ENCODE results near the gene CLASP1.

DNA sequence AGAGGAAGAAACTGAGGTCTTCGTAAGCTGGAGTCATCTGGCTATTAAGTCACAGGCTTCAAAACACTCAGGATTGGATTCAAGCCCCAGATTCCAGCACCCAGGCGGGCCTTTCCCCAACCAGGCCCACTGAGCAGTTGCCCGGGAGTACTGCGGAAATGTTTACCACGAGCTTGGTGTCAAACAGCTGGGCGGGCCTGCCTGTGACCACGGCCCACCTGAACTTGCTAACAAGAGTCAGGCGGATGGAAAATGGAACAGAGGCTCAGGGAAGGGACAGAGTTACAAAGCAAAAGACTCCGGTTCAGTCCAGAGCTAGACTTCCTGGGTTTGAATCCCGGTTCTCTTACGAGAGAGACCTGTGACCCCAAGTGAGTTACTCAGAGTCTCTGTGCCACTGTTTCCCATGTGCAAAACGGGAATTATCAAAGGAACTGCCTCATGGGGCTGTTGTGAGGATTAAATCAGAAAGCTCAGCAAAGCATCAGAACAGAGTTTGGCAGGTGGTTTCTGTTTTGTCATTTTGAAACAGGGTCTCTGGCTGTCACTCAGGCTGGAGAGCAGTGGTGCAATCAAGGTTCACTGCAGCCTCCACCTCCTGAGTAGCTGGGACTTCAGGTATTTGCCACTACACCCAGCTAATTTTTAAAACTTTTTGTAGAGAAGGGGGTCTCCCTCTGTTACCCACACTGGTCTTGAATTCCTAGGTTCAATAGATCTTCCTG lies 315.3 kb downstream of the CLASP1 start:
- TF ChIP-seq, protein P1, sequence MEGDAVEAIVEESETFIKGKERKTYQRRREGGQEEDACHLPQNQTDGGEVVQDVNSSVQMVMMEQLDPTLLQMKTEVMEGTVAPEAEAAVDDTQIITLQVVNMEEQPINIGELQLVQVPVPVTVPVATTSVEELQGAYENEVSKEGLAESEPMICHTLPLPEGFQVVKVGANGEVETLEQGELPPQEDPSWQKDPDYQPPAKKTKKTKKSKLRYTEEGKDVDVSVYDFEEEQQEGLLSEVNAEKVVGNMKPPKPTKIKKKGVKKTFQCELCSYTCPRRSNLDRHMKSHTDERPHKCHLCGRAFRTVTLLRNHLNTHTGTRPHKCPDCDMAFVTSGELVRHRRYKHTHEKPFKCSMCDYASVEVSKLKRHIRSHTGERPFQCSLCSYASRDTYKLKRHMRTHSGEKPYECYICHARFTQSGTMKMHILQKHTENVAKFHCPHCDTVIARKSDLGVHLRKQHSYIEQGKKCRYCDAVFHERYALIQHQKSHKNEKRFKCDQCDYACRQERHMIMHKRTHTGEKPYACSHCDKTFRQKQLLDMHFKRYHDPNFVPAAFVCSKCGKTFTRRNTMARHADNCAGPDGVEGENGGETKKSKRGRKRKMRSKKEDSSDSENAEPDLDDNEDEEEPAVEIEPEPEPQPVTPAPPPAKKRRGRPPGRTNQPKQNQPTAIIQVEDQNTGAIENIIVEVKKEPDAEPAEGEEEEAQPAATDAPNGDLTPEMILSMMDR (IDR thresholded peaks at IDR 0.05), result no peak
- no peak for TF ChIP-seq POLR2AphosphoS5 (IDR thresholded peaks at IDR 0.05; ENCODE audit: low read depth, low read length)
